Prostate gland (tissue), 2 donors: ENCODE measurements around the gene BTC.

ENCODE experiments used
- POLR2A ChIP-seq: fragments of 450-650 bp; IDR thresholded peaks from one replicate; pipeline ENCODE4 v1.6.1; 2016; ENCODE audit warnings: antibody characterized with exemption, mild to moderate bottlenecking
- POLR2AphosphoS5 ChIP-seq: sonication (generic); formaldehyde crosslinking; IDR thresholded peaks from one replicate; pipeline ENCODE4 v1.6.1; 2017; ENCODE audit warnings: antibody characterized with exemption
- TF ChIP-seq, protein P1 (sequence below), 4 experiments: fragments of 200-600 bp in 2 of 4; fragments of 450-650 bp in 2 of 4; sonication (generic) in 2 of 4; IDR thresholded peaks; 1 replicate in 3 of 4; 2 replicates in 1 of 4; pipeline ENCODE4 v1.5.1; 2016 to 2019; ENCODE audit warnings: antibody characterized with exemption in 4 of 4, mild to moderate bottlenecking in 2 of 4, moderate library complexity in 2 of 4

DNA sequence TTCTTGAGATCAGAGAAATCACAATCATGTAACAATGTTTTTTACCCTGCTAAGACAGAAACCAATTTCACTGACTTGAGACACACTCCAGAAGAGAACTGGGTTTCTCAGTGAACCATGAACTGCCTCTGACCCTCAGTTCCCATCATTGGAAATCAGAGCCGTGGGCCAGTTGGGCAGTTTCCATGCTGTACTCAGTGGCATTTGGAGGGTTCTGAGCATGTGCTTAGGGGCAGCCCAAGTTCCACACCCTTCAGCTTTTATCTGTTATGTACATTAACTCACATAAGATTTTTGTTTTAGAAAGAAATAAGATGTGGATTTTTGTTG is 77.9 kb downstream of the BTC start:
- TF ChIP-seq, protein P1, sequence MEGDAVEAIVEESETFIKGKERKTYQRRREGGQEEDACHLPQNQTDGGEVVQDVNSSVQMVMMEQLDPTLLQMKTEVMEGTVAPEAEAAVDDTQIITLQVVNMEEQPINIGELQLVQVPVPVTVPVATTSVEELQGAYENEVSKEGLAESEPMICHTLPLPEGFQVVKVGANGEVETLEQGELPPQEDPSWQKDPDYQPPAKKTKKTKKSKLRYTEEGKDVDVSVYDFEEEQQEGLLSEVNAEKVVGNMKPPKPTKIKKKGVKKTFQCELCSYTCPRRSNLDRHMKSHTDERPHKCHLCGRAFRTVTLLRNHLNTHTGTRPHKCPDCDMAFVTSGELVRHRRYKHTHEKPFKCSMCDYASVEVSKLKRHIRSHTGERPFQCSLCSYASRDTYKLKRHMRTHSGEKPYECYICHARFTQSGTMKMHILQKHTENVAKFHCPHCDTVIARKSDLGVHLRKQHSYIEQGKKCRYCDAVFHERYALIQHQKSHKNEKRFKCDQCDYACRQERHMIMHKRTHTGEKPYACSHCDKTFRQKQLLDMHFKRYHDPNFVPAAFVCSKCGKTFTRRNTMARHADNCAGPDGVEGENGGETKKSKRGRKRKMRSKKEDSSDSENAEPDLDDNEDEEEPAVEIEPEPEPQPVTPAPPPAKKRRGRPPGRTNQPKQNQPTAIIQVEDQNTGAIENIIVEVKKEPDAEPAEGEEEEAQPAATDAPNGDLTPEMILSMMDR (IDR thresholded peaks at IDR 0.05): no peak
- TF ChIP-seq POLR2A (no peak), POLR2AphosphoS5 (no peak)
